GM18909 (cell line): ENCODE measurements around the gene LHX6.

ENCODE experiments used
- ATAC-seq: cut with Tn5 transposase; IDR thresholded peaks from one replicate; pipeline ENCODE4 v1.9.1; 2021; ENCODE audit warnings: mild to moderate bottlenecking; ENCODE audit not compliant: unreplicated experiment, poor library complexity

The LHX6 gene

GRCh38 chr9:122216798-122217418 lies 11.8 kb downstream of the LHX6 start:
- no peak for ATAC-seq

- ATAC-seq, result no peak
These were observed 12.5 kb downstream of the LHX6 start for GRCh38 chr9:122216138-122216797.

- no peak for ATAC-seq
These were observed 13.1 kb downstream of the LHX6 start for GRCh38 chr9:122215663-122216062.

- no peak for ATAC-seq
These were observed 14.2 kb downstream of the LHX6 start for GRCh38 chr9:122214507-122214906.

GRCh38 chr9:122213589-122214413 lies 15.0 kb downstream of the LHX6 start:
- no peak for ATAC-seq

GRCh38 chr9:122213102-122213588 lies 15.6 kb downstream of the LHX6 start:
- ATAC-seq, result no peak

- no peak for ATAC-seq
These were observed 16.2 kb downstream of the LHX6 start for GRCh38 chr9:122212473-122213004.

GRCh38 chr9:122209451-122209850 lies 19.3 kb downstream of the LHX6 start:
- ATAC-seq, result no peak

- ATAC-seq, result no peak
These were observed 21.7 kb downstream of the LHX6 start for GRCh38 chr9:122207096-122207495.

- no peak for ATAC-seq
These were observed 22.4 kb downstream of the LHX6 start for GRCh38 chr9:122206118-122207046.

GRCh38 chr9:122205176-122205575 lies 23.6 kb downstream of the LHX6 start:
- no peak for ATAC-seq

- ATAC-seq, result no peak
These were observed 24.3 kb downstream of the LHX6 start for GRCh38 chr9:122204491-122204890.

- no peak for ATAC-seq
These were observed 24.7 kb downstream of the LHX6 start for GRCh38 chr9:122204055-122204454.

- ATAC-seq, result no peak
These were observed 26.6 kb downstream of the LHX6 start for GRCh38 chr9:122202111-122202510.

- no peak for ATAC-seq
These were observed 27.1 kb downstream of the LHX6 start for GRCh38 chr9:122201641-122202040.

GRCh38 chr9:122200960-122201595 lies 27.7 kb downstream of the LHX6 start:
- no peak for ATAC-seq

GRCh38 chr9:122197882-122198281 lies 30.9 kb downstream of the LHX6 start:
- no peak for ATAC-seq

- no peak for ATAC-seq
These were observed 31.3 kb downstream of the LHX6 start for GRCh38 chr9:122197426-122197825.

- ATAC-seq, result no peak
These were observed 32.9 kb downstream of the LHX6 start for GRCh38 chr9:122195875-122196274.
